Right lobe of liver (tissue), 6 donors: ENCODE data around the gene RNF208. TPM values are rescaled to one million over a fixed set of nuclear protein-coding genes. Genes with fewer than 3 reads are reported as not detected.

ENCODE experiments used
- ATAC-seq, 4 donors: fragments of 200-7000 bp; cut with Tn5 transposase; one replicate each; pipeline ENCODE4 v1.9.1; 2020; ENCODE audit warnings: mild to moderate bottlenecking in 4 of 4, moderate library complexity in 4 of 4
- DNase-seq, 3 donors: peaks; one replicate each; pipeline ENCODE4 v3.0.0-alpha.2; 2020
- H3K27ac ChIP-seq, 3 donors: fragments of 200-600 bp; one replicate each; pipeline ENCODE4 v1.8.0; 2022
- H3K27me3 ChIP-seq, 2 donors: fragments of 200-600 bp; one replicate each; pipeline ENCODE4 v1.8.0; 2022
- H3K36me3 ChIP-seq, 4 donors: fragments of 200-600 bp; sonication (generic) in 1 of 4; one replicate each; pipeline versions ENCODE4 v1.5.1 to v1.8.0; 2017 to 2022; ENCODE audit warnings: control low read depth in 1 of 4
- H3K4me1 ChIP-seq, 4 donors: fragments of 200-600 bp; sonication (generic) in 1 of 4; one replicate each; pipeline versions ENCODE4 v1.5.1 to v1.8.0; 2017 to 2022; ENCODE audit warnings: control low read depth in 1 of 4
- H3K4me3 ChIP-seq, 3 donors: fragments of 200-600 bp; one replicate each; pipeline ENCODE4 v1.8.0; 2022
- H3K9me3 ChIP-seq, 4 donors: fragments of 200-600 bp; sonication (generic) in 1 of 4; one replicate each; pipeline versions ENCODE4 v1.5.1 to v1.8.0; 2017 to 2022; ENCODE audit warnings: control low read depth in 1 of 4
- CTCF ChIP-seq, 4 donors: fragments of 200-600 bp in 3 of 4; fragments of 450-650 bp in 1 of 4; IDR thresholded peaks; one replicate each; pipeline versions ENCODE4 v1.5.1 to v1.8.0; 2016 to 2022; ENCODE audit warnings: antibody characterized with exemption in 4 of 4, mild to moderate bottlenecking in 2 of 4
- POLR2A ChIP-seq: fragments of 450-650 bp; IDR thresholded peaks from one replicate; pipeline ENCODE4 v1.6.1; 2017; ENCODE audit warnings: antibody characterized with exemption, mild to moderate bottlenecking
- WGBS: methylation state at CpG from one replicate; pipeline ENCODE4 v1.1.6; 2018; ENCODE audit warnings: low coverage, low lambda C conversion rate; ENCODE audit not compliant: insufficient coverage; ENCODE audit errors: missing lambda C conversion rate; 5-methylcytosine and 5-hydroxymethylcytosine counted together
- intact Hi-C, 2 donors: fragments of 100-400 bp; cut with DNase I; formaldehyde crosslinking; loops; one replicate each; pipeline versions ENCODE4 v1.11.2 to v1.14.1; 2022
- total RNA-seq, 6 experiments: library from RNA; depleted of rRNA in 2 of 6; stranded (reverse); fragments of >200 nt in 2 of 6; fragmentation: NEBNext Ultra II Directional in 3 of 6; extraction: Animal tissue kit (Norgen Biotek cat#: 25700) in 3 of 6; gene quantifications; one replicate each; pipeline versions ENCODE4 v1.1.0 to v1.2.4, GENCODE V29; 2016 to 2023
- donor health status: DM: no; HTN: yes; CAD: no.
- donor health status: DM: no; HTN: no; CAD: no.
- donor health status: DM: no; HTN: no; CAD: no.
- donor health status: DM: no; HTN: yes; CAD: no.
- donor health status: DM: no; HTN: yes; CAD: no.

RNF208 gene
- total RNA-seq, 6 experiments from 2014 or later = 3.5 to 12.2 (median 4.5) TPM

- H3K9me3 ChIP-seq = no peaks in the 10 kb centered on the region
- peak; percentile 69 to 85 (median 83) for DNase-seq
- peaks cover 0 to 17% (median 5%) of the 10 kb centered on the region in 4 donors for H3K4me1 ChIP-seq
- H3K27ac ChIP-seq = peak overlapping the region in 1 of 3 donors; percentile 32
- peak overlapping the region in 2 of 3 donors; percentile 26 to 76 for H3K4me3 ChIP-seq
- TF ChIP-seq POLR2A (no peak), CTCF (IDR thresholded peaks at IDR 0.05) (no peak)
- WGBS = no CpG with 5 or more reads among the region's 61 CpGs
- H3K36me3 ChIP-seq = no peaks in the 10 kb centered on the region
- no peaks in the 10 kb centered on the region for H3K27me3 ChIP-seq
- intact Hi-C loops = no loop called here
- ATAC-seq = peak; percentile 10 to 58 (median 44)
Measured at GRCh38 chr9:137221506-137222111, 431 bp downstream of the RNF208 start.

- DNase-seq (no peak), ATAC-seq (no peak)
- no peaks in the 10 kb centered on the region for H3K27me3 ChIP-seq
- H3K4me3 ChIP-seq = peak overlapping the region in 1 of 3 donors; percentile 76
- no peaks in the 10 kb centered on the region for H3K9me3 ChIP-seq
- peaks cover 0 to 17% (median 5%) of the 10 kb centered on the region in 4 donors for H3K4me1 ChIP-seq
- WGBS = no CpG with 5 or more reads among the region's 14 CpGs
- intact Hi-C loops = no loop called here
- no peaks in the 10 kb centered on the region for H3K36me3 ChIP-seq
- H3K27ac ChIP-seq = peak overlapping the region in 1 of 3 donors; percentile 32
- no peak for TF ChIP-seq POLR2A
- no peak for TF ChIP-seq CTCF (IDR thresholded peaks at IDR 0.05)
Measured at GRCh38 chr9:137221095-137221505, 940 bp downstream of the RNF208 start.

GRCh38 chr9:137220317-137221094, 1.5 kb downstream of the RNF208 start:
- Histone ChIP-seq H3K9me3 (no peaks in the 10 kb centered on the region), H3K27ac (no peak overlapping the region), H3K4me1 (peaks cover 0 to 17% (median 5%) of the 10 kb centered on the region in 4 donors), H3K36me3 (no peaks in the 10 kb centered on the region), H3K4me3 (no peak overlapping the region), H3K27me3 (no peaks in the 10 kb centered on the region)
- intact Hi-C loops = no loop called here
- ATAC-seq (no peak), DNase-seq (no peak)
- TF ChIP-seq CTCF (IDR thresholded peaks at IDR 0.05) = no peak
- TF ChIP-seq POLR2A = no peak
- 90% methylated on average over 26 of the region's 52 CpGs for WGBS

- no peak for DNase-seq
Measured at GRCh38 chr9:137219757-137220316, 2.2 kb downstream of the RNF208 start.

More at GRCh38 chr9:137219757-137220316, 2.2 kb downstream of the RNF208 start:
- WGBS = 100% methylated on average over 2 of the region's 10 CpGs
- H3K27me3 ChIP-seq = no peaks in the 10 kb centered on the region
- no peaks in the 10 kb centered on the region for H3K36me3 ChIP-seq
- intact Hi-C loops = no loop called here
- ATAC-seq = no peak
- no peak overlapping the region for H3K27ac ChIP-seq
- TF ChIP-seq CTCF (IDR thresholded peaks at IDR 0.05) (no peak), POLR2A (no peak)
- no peaks in the 10 kb centered on the region for H3K9me3 ChIP-seq
- peaks cover 0 to 17% (median 5%) of the 10 kb centered on the region in 4 donors for H3K4me1 ChIP-seq
- H3K4me3 ChIP-seq = no peak overlapping the region
